ENCODE data around the gene UBE2O. TPM values are rescaled to one million over a fixed set of nuclear protein-coding genes. Genes with fewer than 3 reads are reported as not detected.

The UBE2O gene
- total RNA-seq, 2 experiments from 2014 or later = 31.3 to 31.4 TPM

DNA sequence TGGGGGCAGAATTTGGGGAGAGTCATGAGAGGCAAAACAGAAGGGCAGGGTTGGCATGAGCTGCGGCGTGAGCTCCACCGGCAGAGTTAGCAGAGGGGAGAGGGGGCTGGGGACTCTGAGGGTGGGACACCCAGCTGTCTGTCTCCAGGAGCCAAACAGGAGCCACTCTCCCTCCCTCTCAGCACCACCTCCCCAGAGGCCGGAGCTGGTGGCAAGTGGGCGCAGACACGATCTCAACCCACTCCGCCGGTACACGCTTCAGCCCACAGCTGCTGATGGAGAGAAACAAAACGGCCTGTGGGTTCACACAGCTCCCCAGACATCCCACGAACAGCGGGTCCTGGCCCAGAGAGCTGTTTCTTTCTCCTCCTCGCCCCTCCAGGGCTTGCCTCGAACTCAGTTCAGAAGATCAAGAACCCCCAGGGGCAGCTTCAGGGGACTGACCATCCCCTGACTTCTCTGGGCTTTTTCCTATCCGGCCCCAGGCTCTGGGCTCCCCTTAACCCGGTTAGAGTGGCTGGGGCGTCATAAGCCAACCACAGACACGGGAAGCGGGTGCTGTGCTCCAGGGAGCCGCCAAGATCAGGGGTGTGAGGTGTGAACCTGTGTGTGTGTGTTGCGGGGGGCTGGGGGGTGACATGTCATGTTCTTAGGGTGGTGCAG, 40.7 kb upstream of the UBE2O start:
- Mint-ChIP-seq H3K4me3 (peak overlapping the region; percentile 86), H3K27ac (peak overlapping the region; percentile 98), H3K27me3 (no peaks in the 10 kb centered on the region), H3K4me1 (peaks cover 42% of the 10 kb centered on the region), H3K9me3 (no peaks in the 10 kb centered on the region), H3K36me3 (peaks cover 2% of the 10 kb centered on the region)
- ATAC-seq (ENCODE audit: low read depth) (peak; percentile 27), DNase-seq (peak; percentile 63)
- POLR2A ChIA-PET = interaction anchor here (0.6 to 4.9 kb wide), 9 partner anchors 9 to 1755 kb away, joined by 3 to 35 read pairs (median 3); partner anchors contain the start of gene RHBDF2

DNA sequence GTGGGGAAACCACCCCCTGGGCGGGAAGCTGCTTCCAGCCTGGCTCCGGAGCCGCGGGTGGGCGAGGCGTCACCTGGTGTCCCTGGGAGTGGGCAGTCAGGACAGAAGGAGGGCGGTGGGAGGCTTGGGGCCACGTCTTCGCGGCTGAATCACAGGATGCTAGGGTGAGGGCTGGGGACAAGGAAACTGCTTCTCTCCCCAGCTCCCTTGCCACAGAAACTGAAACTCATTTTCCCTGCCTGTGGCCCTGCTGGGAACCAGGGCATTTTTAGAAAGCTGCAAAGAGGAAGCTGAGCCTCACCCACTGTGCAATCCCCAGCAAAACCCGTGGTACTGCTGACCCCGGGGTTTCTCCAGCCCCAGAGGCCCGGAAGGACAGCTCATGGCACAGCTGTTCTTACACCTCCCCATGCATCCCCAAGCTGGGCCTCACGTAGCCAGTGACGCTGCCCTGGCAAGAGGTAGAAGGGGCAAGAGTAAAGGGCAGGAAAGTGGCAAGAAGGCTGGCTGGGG, 40.1 kb upstream of the UBE2O start:
- peaks cover 40% of the 10 kb centered on the region for H3K4me1 Mint-ChIP-seq
- H3K9me3 Mint-ChIP-seq = no peaks in the 10 kb centered on the region
- DNase-seq (peak; percentile 61), ATAC-seq (ENCODE audit: low read depth) (peak; percentile 59)
- peak overlapping the region; percentile 98 for H3K27ac Mint-ChIP-seq
- peak overlapping the region; percentile 86 for H3K4me3 Mint-ChIP-seq
- peaks cover 2% of the 10 kb centered on the region for H3K36me3 Mint-ChIP-seq
- POLR2A ChIA-PET = interaction anchor here (0.6 to 4.9 kb wide), 12 partner anchors 9 to 1755 kb away, joined by 3 to 35 read pairs (median 4); partner anchors contain the start of genes PRPSAP1 and RHBDF2
- no peaks in the 10 kb centered on the region for H3K27me3 Mint-ChIP-seq

DNA sequence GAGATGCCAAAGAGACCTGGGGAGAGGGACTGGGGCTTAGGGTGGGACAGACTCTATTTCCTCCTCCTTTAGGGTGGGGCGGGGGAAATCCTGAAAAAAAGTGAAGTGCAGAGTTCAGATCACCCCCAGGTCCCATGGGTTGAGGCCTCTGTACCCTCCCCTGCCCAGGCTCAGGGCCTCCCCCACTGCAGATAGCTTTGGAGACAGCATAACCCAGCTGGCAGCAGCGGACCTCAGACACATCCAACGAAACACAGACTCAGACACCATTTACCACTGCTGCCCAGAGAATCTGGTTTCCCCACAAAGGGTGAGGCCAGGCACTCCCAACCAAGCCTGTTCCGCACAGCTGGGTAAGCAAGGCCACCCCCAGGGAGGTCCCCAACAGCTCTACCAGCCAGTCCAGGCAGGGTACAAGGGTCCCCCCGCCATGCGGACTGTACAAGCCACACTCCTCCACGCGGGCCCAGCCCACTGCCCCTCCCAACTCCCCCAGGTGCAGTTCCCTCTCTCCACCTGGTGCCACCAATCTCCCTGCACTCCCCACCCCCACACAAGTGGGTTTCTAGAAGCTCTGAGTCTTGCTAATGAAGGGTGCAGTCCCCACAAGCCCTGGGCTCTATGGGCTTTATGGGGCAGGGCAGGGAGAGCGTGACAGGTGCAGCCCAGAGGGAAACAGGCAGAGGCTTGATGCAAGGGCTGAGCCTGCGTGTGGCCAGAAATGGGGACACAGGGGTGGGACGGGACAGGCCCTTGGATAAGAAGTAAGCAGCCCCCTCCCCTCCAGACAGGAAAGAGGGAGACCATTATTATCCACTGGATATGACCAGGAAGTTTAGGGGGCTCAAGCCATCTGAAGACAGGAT, 39.4 kb upstream of the UBE2O start:
- H3K27ac Mint-ChIP-seq = peak overlapping the region; percentile 98
- DNase-seq = peak; percentile 65
- no peaks in the 10 kb centered on the region for H3K27me3 Mint-ChIP-seq
- peak overlapping the region; percentile 86 for H3K4me3 Mint-ChIP-seq
- H3K9me3 Mint-ChIP-seq = no peaks in the 10 kb centered on the region
- POLR2A ChIA-PET = interaction anchor here (0.6 to 4.9 kb wide), 13 partner anchors 7 to 1754 kb away, joined by 3 to 35 read pairs (median 4); partner anchors contain the start of genes PRPSAP1 and RHBDF2
- H3K4me1 Mint-ChIP-seq = peaks cover 39% of the 10 kb centered on the region
- peak; percentile 28 for ATAC-seq (ENCODE audit: low read depth)
- peaks cover 7% of the 10 kb centered on the region for H3K36me3 Mint-ChIP-seq

DNA sequence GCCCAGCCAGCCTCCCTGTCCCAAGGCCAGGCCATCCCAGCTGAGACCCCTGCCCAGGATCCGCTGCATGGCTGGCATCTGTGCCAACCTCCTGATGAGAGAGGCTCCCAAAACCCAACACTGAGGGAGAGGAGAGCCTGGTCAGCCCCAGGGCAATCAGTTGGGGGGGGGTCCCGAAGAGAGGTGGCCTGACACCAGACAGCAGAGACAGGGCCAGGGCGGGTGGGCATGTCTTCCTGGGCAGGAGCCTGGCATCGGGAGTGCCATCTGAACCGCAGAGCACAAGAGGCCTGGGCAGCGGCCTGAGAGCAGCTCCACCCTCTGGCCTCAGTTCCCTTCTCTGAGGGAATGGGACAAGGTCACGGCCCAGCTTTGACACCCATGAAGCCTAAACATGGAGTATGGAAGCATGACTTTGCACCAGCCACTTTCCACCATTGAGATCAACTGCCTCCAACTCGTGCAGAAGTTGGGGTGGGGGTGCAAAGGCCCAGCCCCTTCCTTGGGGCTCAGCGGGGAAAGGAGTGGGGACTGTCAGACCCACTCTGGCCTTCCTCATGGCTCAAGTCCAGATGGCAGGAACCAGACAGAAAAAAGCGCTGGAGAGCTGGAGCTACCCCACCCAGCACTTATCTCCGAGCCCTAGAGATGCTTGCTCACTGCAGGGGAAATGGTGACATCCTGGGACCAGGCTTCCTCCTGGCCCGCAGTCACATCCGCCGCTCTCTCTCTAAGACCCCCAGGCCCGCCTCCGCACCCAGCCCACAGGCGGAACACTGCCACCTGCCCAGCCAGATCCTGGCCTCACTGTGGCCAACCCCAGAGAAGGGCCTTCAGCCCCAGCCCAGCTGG, 38.5 kb upstream of the UBE2O start:
- H3K4me3 Mint-ChIP-seq = peak overlapping the region; percentile 86
- H3K27ac Mint-ChIP-seq = peak overlapping the region; percentile 98
- POLR2A ChIA-PET = interaction anchor here (0.9 to 4.9 kb wide), 9 partner anchors 8 to 138 kb away, joined by 3 to 35 read pairs (median 6); partner anchors contain the start of genes PRPSAP1 and RHBDF2
- ATAC-seq (ENCODE audit: low read depth) = peak; percentile 57
- H3K4me1 Mint-ChIP-seq = peaks cover 33% of the 10 kb centered on the region
- peak; percentile 66 for DNase-seq
- no peaks in the 10 kb centered on the region for H3K27me3 Mint-ChIP-seq
- H3K9me3 Mint-ChIP-seq = no peaks in the 10 kb centered on the region
- H3K36me3 Mint-ChIP-seq = peaks cover 7% of the 10 kb centered on the region

DNA sequence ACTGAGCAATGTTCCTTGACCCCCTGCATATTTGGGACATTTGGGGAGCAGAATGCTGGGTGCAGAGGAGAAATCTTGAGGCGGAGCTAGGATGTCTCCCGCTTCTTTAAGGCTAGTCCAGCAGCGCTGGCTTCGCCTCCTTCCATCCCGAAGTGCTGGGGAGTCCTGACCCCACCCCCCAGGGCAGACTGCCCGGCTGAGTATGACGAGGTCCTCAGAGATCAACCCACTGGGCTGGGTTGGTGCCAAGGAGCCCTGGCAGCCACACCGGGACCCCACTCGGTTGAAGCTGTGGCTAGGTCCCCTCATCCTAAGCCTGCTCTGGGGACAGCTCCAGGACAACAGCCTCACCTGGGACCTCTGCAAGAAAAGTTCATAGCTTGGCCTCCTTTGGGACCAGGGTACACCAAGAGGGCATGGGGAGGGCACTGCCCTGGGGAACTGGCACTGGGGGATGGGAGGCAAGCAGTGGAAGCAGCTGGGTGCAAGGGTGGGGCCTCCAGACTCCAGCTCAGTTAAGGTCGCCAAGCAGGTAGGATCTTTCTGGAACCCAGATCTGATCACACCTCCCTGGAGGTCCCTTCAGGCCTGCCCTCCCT, 37.3 kb upstream of the UBE2O start:
- Mint-ChIP-seq H3K36me3 (peaks cover 11% of the 10 kb centered on the region), H3K27ac (peak overlapping the region; percentile 98), H3K4me3 (no peak overlapping the region), H3K27me3 (no peaks in the 10 kb centered on the region), H3K9me3 (no peaks in the 10 kb centered on the region), H3K4me1 (peaks cover 36% of the 10 kb centered on the region)
- POLR2A ChIA-PET = interaction anchor here (1.4 to 4.9 kb wide), 5 partner anchors 9 to 38 kb away, joined by 3 to 35 read pairs (median 7); partner anchors contain the start of gene RHBDF2
- DNase-seq = no peak
- ATAC-seq (ENCODE audit: low read depth) = no peak

DNA sequence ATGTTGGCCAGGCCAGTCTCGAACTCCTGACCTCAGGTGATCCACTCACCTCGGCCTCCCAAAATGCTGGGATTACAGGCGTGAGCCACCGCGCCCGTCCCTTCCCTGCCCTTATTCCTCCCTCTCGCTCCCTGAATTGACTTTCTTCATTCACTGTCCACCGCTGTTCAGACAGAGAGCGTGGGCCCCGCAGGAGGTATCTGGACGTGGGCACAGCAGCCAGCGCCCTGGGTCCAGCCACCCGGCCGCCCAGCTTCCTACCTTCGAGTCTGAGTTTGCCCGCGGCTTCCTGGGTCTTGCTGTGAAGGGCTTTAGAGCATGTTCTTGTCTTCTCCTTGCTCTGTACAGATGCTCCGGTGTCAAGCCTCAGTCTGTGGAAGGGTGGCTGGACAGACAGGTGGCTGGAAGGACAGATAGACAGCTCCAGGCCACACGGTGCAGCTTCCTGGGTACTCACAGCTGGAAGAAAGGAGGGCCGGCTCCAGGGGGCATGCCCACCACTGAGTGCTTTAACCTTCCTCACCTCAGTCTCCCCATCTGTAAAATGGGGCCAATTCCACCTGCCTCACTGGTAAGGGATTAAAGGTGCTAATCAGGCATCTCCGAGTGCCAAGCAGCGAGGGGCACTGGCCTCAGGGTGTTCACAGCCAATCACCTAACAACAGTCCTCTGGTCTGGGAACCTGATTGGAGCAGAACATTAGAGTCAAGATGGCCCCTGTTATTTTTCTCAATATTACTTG, 34.7 kb upstream of the UBE2O start:
- Mint-ChIP-seq H3K9me3 (no peaks in the 10 kb centered on the region), H3K27me3 (no peaks in the 10 kb centered on the region), H3K36me3 (peaks cover 17% of the 10 kb centered on the region), H3K27ac (no peak overlapping the region), H3K4me3 (no peak overlapping the region), H3K4me1 (peaks cover 24% of the 10 kb centered on the region)
- ATAC-seq (ENCODE audit: low read depth) (no peak), DNase-seq (no peak)
- POLR2A ChIA-PET = interaction anchor here (1.7 kb wide), 1 partner anchor 12 kb away, joined by 4 read pairs; no protein-coding TSS in a partner anchor

DNA sequence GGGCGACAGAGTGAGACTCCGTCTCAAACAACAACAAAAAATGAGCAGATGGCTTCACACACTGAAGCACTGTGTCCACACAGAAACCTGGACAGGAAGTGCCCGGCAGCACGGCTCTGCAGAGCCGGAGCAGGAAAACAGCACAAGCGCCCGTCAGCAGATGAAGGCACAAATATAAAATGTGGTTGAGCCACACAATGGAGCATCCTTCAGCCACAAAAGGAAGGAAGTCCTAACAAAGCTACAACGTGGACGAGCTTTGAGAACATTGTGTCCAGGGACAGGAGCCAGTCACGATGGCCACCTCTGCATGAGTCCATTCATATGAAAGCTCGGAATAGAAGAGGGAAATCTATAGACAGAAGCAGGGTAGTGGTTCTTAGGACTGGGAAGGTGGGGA, 32.6 kb upstream of the UBE2O start:
- Mint-ChIP-seq H3K9me3 (no peaks in the 10 kb centered on the region), H3K4me3 (no peak overlapping the region), H3K4me1 (peaks cover 22% of the 10 kb centered on the region), H3K27ac (no peak overlapping the region), H3K36me3 (peaks cover 23% of the 10 kb centered on the region), H3K27me3 (no peaks in the 10 kb centered on the region)
- DNase-seq (no peak), ATAC-seq (ENCODE audit: low read depth) (no peak)
- POLR2A ChIA-PET = interaction anchor here (0.6 kb wide), 1 partner anchor 19 kb away, joined by 3 read pairs; no protein-coding TSS in a partner anchor

DNA sequence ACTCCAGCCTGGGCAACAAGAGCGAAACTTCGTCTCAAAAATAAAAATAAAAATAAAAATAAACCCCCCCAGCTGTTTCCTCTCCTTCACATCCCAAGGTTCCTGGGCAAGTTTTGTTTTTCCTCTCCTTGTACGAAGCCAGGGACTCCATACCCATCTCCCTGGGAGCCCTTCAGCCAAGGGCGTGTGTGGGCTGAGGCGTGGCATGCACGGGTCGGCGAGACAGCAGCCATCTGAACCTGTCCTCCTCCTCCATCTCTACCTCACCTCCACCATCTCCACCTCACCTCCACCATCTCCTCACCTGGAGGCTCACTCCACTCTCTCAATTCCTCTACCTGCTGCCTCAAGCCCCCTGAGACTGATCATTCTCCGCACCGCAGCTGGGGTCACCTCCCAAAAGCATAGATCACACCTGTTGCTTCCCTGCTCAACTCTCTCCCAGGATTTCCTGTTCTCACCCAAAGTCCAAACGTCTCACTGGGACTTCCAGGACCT, 31.3 kb upstream of the UBE2O start:
- peak overlapping the region; percentile 4 for H3K27ac Mint-ChIP-seq
- DNase-seq (no peak), ATAC-seq (ENCODE audit: low read depth) (no peak)
- POLR2A ChIA-PET = no interaction called here
- H3K4me3 Mint-ChIP-seq = no peak overlapping the region
- no peaks in the 10 kb centered on the region for H3K27me3 Mint-ChIP-seq
- peaks cover 24% of the 10 kb centered on the region for H3K4me1 Mint-ChIP-seq
- H3K36me3 Mint-ChIP-seq = peaks cover 24% of the 10 kb centered on the region
- H3K9me3 Mint-ChIP-seq = no peaks in the 10 kb centered on the region

DNA sequence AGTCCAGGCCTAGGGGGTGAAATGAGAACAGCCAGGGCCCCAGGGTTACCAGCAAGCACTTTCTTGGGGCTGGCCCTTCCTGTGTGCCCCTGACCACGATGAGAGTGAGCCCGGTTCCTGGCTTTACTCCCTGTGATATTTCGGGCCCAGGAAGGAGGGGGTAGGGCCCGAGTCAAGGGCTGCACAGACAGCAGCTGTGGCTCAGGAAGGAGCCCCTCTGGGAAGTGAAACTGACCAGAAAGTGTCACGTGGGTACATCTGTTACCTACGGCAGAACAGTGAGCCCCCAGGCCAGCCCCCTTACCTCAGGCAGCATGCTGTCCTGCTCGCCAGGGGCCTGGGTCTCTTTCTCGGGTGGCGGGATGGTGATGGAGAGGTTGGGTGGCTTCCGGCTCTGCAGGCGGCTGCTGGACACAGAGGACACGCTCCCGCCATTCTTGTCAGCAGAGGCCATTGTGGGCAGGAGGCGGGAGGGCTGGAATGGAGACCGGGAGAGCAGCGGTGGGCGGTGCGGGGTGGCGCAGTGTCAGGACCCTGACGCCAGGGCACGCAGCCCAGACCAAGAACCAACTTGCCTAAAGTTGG, 28.2 kb upstream of the UBE2O start:
- POLR2A ChIA-PET = interaction anchor here (0.5 to 2.4 kb wide), 8 partner anchors 9 to 428 kb away, joined by 3 to 22 read pairs (median 4); partner anchors contain the start of gene RHBDF2
- Mint-ChIP-seq H3K27ac (peak overlapping the region; percentile 82), H3K27me3 (no peaks in the 10 kb centered on the region), H3K9me3 (no peaks in the 10 kb centered on the region), H3K4me3 (peak overlapping the region; percentile 37), H3K4me1 (peaks cover 19% of the 10 kb centered on the region), H3K36me3 (peaks cover 18% of the 10 kb centered on the region)
- ATAC-seq (ENCODE audit: low read depth) (peak; percentile 69), DNase-seq (peak; percentile 47)

DNA sequence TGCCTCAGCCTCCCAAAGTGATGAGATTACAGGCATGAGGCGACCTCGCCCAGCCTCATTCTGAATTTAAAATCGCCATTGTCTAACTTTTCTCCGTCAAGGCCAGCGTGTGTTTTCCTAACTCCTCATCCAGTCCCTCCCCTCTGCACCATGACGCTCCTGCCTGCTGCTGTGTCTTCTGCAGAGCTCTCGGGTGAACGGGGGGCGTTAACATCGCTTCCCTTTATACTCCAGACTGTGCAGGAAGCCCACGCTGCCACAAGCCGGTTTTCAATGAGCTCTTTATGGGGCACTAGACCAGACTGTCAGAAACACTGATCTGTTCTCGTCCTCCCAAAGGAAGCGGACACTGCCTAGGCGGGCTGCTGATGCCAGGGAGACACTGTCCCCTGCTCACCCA, 27.7 kb upstream of the UBE2O start:
- Mint-ChIP-seq H3K9me3 (no peaks in the 10 kb centered on the region), H3K4me3 (peak overlapping the region; percentile 37), H3K27ac (peak overlapping the region; percentile 82), H3K27me3 (no peaks in the 10 kb centered on the region), H3K36me3 (peaks cover 16% of the 10 kb centered on the region), H3K4me1 (peaks cover 16% of the 10 kb centered on the region)
- DNase-seq (no peak), ATAC-seq (ENCODE audit: low read depth) (peak; percentile 83)
- POLR2A ChIA-PET = interaction anchor here (1.0 to 2.4 kb wide), 7 partner anchors 10 to 231 kb away, joined by 3 to 22 read pairs (median 3); partner anchors contain the start of gene RHBDF2

DNA sequence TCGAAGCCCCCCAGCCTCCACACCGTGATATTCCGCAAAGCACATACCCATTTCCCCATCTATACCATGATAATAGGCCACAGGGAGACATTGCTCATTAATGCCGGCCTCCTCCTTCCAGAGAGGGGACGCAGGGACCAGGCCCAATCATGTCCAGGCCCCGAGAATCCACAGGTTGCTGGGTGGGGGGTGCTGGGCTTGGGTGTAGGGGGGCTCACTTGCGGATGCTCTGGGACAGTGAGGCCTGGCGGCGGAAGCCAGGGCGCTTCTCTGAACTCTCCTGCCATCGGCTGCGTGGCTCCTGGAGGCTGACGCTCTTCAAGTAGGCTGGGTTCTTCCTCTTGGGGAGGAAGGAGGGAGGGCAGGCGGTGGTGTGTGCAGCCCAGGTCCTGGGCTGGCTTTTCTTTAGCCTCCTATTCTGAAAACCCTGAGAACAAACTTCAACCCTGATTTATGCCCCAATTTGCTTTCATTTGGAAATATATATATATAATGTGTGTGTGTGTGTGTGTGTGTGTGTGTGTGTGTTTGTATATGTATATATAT, 26.6 kb upstream of the UBE2O start:
- no peak overlapping the region for H3K4me3 Mint-ChIP-seq
- POLR2A ChIA-PET = interaction anchor here (1.0 to 2.4 kb wide), 5 partner anchors 11 to 232 kb away, joined by 3 to 22 read pairs (median 6); partner anchors contain the start of gene RHBDF2
- no peak overlapping the region for H3K27ac Mint-ChIP-seq
- H3K4me1 Mint-ChIP-seq = peaks cover 15% of the 10 kb centered on the region
- DNase-seq = no peak
- peaks cover 13% of the 10 kb centered on the region for H3K36me3 Mint-ChIP-seq
- no peak for ATAC-seq (ENCODE audit: low read depth)
- no peaks in the 10 kb centered on the region for H3K27me3 Mint-ChIP-seq
- no peaks in the 10 kb centered on the region for H3K9me3 Mint-ChIP-seq
